HG03045 (cell line): Measurements from ENCODE around the gene CAMK2D.

Experiments
- ATAC-seq: cut with Tn5 transposase; IDR thresholded peaks from one replicate; pipeline ENCODE4 v1.9.1; 2021; ENCODE audit warnings: mild to moderate bottlenecking, moderate library complexity; ENCODE audit not compliant: unreplicated experiment

The CAMK2D gene

DNA sequence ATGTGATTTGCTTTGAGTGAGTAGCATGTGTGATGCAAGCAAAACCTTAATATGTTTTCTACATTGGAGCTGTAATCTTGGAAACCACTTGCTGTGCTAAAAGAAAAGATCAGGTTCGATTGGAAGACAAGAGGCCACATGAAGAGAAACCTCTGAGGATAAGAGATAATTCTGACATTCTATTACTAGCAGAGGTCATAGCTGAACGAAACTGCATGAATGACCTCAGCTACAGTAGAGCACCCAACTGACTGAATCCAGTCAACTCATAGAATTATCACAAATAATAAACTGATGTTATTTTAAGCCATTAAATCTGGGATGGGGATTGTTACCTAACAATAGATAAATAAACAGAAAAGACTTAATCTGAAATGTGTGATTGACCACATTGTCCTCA is 147.1 kb downstream of the CAMK2D start:
- no peak for ATAC-seq

DNA sequence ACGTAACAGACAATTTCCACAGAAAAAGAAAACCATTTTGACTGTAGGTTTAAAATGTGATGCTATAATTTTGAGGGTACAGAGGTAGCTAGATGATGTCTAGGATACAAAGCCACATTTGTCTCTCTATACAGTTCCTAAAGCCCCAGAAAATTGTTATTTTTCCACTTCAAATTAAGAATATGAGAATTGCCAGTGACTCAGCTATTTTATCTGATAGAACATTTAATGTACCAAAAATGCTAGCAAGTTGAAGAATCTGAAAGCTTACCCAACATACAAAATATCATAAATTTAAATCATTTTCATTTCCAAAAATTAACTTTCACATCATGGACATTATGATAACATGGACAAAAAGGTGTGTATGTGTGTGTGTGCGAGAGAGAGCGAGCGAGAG is 148.0 kb downstream of the CAMK2D start:
- ATAC-seq: no peak

DNA sequence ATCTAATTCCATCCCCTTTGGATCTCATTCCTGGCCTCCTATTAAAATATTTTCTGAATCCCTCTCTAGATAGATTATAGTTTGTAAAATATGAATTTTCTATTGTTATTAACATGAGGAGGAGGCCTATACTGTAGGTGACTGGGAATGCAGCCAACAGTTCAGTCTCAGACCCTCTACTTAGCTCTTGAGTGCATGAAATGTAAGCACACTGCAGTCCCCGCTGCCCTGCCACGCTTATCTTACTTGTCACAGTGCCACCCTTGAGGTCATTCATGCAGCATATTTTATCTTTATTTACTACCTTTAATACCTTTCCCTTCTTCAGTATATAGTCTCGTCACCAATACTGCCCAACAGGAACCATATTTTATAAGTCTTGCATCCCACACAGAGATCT is 151.0 kb downstream of the CAMK2D start:
- ATAC-seq: no peak

DNA sequence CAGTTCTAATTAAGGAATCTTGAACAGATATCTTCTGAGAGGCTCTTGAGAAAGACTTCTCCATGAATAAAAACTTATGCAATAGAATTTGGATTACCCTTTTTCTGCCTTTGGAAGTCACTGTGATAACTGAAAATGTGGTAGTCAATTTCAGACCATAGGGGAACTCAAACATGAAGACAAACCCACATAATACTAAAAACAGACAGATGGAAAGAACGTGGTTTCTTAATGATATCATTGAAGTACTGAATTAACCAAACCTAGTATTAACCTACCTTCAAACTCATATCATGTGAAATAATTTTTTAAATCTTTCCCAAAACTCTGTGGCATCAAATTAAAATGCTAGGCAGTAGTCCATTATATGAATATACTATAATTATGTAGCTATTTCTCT is 153.5 kb downstream of the CAMK2D start:
- no peak for ATAC-seq

DNA sequence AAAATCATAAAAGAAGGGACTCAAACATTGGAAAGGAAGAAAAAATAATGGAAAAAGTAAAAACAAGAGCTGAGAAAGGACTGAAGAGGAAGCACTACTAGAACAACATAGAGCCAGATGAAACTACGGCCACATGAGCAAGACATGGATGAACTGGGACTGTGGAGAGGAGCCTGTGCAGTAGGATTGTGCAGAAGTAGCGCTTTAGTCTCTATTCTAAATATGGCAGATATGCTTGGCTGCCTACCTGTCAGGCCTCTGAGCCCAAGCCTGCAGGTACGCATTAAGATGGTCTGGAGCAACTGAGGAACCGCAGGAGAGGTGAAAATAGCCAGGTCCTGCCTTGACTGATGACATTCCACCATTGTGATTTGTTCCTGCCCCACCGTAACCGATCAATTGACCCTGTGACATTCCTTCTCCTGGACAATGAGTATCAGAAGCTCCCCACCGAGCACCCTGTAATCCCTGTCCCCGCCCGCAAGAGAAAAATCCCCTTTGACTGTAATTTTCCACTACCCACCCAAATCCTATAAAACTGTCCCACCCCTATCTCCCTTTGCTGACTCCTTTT is 154.3 kb downstream of the CAMK2D start:
- no peak for ATAC-seq

DNA sequence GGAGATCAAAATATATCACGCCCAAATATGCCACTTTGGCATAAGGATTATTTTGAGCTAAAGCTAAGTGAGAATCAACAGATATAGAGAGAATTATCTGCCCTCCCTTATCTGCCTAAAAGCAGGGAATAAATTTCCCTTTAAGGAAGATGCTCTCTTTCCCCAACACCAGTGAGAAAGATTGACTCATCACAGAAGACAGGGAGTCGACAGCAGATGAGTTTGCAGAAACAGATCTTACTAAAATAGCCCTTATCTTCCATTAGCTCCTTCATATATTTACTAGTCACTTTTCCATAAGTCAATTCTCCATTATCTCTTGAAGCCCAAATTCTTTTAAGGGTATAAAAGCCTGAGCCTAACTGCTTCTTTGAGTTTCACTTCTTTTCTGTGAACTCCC is 156.6 kb downstream of the CAMK2D start:
- ATAC-seq: no peak

DNA sequence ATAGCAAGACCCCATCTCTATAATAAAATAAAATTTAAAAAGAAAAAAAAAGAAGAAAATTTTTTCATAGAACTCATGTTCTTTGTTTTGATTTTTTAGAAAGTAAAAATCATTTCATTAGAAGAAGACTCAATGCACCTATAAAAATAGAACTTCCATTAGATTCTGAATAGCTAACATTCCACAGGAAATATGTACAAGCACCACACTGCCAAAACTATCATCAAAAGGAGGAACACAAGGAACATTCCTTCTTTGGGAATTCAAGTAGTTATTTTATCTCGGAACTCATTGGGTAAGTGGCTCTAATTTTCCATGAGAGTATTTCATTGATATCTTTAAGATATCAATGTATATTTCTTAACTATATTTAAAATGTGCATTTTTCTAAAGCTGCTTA is 157.6 kb downstream of the CAMK2D start:
- ATAC-seq: no peak

DNA sequence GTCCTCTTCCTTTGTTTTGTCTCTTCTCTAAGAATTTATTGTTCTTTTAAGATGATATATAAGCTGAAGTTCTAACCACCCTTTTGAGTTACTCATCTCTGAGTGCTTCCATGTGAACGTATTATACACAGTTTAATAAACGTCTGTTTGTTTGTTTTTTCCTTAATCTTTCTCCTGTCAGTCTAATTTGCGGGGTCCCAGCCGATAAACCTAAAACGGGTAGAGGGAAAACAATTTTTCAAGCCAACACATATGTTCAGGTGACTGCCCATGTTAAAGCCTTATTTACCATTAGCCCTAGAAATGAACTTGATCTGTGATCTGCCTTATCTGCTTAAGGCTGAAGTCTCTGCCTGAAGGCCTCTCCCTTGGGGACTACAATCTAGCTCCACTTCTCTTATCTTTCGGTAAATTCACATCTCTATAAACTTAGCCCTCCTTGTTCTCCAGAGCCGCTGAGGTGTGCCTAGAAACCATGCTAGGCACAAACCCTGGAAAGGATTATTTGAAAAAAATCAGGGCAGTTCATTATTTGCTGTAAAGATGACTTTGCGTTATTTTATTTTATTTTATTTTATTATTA is 158.8 kb downstream of the CAMK2D start:
- no peak for ATAC-seq

DNA sequence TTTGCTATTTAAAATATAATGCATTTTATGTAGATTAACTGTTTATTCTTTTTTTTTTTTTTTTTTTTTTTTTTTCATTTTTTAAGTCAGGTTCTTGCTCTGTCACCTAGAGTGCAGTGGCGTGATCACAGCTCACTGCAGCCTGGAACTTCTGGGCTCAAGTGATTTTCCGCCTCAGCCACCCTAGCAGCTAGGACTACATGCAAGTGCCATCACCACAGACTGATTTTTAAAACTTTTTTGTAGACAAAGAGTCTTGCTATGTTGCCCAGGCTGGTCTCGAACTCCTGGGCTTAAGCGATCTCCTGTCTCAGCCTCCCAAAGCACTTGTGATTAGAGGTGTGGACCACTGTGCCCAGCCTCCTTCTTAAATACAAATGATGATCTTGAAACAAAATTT is 159.9 kb downstream of the CAMK2D start:
- ATAC-seq: no peak

DNA sequence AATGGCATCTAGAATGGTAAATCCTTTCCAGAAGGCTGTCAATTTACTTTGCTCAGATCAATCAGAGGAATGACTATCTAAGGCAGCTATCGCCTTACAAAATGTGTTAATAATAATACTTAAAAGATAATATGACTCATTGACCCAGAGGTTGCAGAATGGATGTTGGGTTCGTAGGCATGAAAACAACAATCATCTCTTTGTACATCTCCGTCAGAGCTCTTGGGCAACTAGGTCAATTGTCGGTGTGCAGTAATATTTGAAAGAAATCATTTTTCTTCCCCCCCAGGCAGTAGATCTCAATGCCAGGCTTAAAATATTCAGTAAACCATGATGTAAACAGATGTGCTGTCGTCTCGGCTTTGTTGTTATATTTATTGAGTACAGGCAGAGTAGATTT is 165.1 kb downstream of the CAMK2D start:
- no peak for ATAC-seq

DNA sequence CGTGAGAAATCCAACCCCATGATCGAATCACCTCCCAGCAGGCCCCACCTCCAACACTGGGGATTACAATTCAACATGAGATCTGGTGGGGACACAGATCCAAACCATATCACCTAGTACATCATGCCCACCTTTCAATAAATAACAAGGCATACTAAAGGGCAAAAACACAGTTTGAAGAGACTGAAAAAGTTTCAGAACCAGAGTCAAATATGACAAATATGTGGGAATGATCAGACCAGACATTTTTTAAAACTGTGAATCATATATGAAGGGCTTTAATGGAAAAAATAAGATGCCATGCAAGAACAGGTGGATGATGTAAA is 167.3 kb downstream of the CAMK2D start:
- ATAC-seq: no peak

DNA sequence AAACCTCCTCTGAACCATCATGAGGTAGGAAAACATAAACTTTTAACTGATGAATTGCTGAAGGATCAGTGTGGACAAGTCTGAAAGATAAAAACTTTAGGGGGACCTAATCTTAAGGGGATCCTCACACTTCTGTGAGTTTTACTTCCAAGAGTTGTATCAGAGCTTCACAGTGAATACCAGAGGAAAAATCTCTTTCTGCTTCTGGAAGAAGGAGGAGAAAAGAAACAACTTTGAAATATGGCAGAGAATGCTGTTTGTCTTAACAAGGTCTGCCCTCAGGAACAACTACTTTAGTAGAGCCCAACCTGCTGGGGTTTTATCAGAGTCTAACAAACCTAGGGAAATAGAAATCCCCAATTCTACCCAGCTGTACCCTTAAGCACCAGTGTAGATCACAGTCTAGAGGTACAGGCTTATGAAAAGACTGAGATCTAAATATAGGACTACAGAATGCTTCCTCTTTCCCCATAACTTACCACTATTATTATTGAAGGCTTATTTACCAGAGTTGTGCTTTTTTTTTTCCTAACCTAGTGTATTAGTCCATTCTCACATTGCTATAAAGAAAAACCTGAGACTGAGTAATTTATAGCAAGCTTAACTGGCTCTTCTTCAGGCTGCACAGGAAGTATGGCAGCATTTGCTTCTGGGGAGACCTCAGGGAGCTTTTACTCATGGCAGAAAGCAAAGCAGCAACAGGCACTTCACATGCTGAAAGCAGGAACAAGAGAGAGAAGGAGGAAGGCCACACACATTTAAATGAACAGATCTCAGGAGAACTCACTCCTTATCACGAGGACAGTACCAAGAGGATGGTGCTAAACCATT is 167.9 kb downstream of the CAMK2D start:
- peak; percentile 80 for ATAC-seq

DNA sequence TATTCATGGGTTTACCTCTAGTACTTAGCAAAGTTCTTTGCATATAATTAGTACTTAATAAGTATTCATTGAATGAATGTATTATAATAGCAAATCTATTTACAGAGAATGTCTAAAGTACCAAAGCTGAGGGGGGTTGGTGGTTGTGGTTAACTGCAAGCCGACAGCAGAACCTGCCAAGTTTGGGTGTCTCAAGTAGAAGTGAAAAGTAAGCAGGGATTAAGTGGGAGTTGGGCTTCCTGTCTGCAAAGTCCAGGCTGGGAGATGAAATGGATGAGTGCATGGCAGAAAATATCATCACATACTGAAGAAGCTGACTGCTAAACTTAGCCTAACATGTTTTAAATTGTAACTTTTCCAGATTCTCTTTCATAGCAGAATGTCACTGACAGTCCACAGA is 169.6 kb downstream of the CAMK2D start:
- no peak for ATAC-seq

DNA sequence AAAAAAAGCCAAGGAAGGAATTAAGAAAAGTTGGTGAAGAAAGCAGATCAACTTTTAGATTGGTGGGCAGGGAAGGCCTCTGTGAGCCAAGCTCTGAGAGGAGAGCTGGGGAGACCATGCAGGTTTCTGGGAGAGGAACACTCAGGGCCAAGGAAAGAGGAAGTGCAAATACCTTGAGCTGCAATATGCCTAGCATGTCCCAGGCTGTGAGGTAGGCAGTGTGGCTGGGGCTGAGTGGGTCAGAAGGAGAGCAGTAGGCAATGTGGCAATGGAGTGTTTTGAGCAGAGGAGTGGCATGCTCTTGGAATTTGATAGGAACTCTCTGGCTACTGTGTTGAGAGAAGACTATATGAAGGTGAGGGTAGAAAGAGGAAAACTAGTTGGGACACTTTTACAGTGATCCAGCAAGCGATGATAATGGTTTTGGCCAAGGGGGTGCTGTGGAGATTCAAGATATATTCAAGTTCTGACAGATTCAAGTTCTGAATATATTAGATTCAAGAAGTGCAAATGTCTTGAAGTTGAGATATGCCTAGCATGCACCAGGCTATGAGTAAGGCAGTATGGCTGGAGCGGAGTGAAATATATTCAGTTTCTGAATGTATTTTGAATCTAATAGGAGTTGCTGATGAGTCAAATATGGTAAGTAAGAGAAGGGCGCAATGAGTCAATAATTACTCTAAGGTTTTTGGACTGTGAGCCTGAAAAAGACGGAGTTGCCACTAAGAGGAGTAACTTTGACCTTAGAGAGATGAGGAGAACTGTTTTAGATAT is 172.5 kb downstream of the CAMK2D start:
- ATAC-seq: peak; percentile 50

DNA sequence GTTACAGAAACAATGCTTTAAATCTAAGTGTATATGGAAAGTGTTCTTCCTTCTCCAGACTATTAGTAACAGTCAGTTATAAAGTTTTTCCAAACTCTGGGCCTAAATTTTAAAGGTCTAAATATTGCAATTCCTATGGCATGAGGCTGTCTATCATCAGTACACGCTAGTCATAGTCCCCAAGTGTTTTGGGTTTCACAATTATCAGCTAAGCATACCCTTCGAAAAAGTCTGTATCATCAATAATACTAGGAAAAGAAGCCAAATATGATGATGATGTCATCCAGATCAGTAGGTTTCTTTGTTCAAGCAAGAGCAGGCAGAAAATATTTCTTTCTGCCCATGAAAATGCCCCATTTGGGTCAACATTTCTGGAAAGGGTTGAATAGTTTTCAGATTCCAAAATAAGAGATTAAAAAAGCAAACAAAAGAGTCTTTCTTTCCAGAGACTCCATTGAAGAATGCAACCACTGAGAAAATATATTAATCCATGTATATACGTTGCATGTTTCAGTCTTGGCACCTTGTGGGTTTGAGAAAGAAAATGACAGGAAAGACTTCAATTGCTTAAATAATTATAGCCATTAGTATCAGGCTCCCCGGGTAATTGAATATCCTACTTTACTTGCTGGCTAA is 173.8 kb downstream of the CAMK2D start:
- no peak for ATAC-seq

DNA sequence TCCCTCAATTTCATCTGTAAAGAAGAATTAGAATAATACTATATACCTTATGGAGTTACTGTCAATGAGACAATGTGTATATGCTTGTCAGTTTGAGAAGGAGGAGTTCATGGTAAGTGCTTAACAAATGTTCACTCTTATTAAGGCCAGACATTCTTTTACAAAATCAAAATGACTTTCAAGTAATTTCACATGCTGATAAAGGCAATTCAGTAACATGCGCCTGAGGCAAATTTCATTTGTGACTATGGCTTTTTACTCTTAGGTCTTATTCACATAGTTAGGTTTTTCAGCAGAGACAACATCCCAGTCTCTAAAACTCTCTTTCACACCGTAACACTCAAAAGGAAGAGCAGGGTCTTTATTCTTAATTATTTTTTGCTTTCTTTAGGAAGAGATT is 174.4 kb downstream of the CAMK2D start:
- no peak for ATAC-seq

DNA sequence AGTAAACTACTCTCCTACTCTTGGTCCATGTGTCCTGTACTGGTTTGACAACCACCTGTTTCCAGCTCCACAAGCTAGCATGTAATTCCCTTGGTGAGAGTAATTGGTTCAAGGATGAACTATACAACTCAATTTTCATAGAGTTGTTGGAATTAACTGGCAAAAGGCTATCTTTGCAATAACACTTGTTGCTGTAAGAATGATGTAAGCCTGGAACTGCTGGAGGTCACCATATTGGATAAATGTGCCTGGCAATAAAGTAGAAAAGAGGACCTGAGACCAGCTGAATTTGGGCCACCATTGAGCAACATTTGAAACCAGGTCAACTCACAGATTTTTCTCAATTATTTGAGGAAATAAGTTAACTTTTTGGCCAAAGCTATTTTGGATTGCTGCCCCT is 175.5 kb downstream of the CAMK2D start:
- no peak for ATAC-seq

DNA sequence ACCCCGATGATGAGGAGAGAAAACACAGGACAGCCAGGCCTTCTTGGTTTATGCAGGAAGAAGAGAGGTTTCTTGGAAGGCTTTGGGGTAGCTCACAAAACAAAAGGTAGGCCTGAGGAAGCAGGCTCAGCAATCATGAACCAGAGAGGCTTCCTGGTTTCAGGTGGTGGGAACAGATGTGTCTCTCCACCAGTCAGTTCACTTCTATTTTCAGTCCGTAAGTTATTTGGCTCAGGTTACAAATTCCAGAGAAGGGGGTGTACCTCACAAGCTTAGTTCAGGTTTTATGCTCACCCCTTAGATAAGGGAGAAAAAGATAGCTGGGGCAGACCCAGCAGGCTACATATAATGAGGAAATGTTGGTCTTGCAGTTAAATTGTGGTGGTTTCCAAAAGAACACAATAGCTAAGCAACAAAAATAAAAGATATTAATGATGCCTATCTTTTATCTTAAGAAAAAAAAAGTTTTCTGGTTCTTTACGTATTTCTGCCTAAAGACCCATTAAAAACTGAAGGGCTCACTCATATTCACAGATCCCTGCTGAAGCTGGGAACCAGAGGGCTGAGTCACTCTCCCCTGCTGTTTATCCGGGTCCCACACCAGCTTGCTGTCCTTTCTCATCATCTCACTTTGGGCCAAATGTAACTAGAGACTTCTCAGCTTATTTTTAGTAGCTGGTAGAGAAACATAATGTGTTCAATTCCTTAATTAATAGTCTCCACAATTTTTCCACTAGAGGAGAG is 177.0 kb downstream of the CAMK2D start:
- ATAC-seq: no peak

DNA sequence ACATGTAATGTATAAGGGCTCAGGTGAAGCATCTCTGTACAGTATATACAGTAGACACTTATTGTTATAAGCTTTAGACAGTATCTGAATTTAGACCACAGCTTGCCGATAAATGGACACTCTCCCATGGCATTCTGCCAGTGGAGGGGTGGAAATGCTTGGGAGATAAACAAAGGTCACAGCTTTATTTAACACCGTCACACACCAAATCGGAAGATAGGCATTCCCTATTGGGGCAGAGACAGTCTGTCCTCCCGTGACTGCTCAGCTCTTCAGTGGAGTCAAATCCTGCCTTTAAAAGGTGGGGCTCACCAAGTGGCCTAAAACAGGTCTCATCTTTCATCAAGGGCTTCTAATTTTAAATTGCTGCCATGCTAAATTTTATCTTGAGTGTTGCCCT is 178.8 kb downstream of the CAMK2D start:
- no peak for ATAC-seq

DNA sequence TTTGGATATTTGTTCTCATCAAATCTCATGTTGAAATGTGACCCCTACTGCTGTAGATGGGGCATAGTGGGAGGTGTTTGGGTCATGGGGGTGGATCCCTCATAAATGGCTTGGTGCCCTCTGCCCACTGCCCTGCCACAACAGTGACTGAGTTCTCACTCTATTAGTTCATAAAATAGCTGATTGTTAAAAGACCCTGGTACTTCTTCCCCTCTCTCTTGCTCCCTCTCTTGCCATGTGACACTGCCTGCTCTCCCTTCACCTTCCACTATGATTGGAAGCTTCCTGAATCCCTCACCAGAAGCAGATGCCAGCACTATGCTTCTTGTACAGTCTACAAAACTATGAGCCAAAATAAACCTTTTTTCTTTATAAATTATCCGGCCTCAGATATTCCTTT is 182.2 kb downstream of the CAMK2D start:
- ATAC-seq: no peak
